Activated naive CD4-positive, alpha-beta T cell treated with anti-CD3 and anti-CD28 coated beads, Interleukin-2, amount 10 ng/mL, durations not matched to agents 5 hours and 36 hours (primary cell): ENCODE results near the gene ENTPD2. TPM values are rescaled to one million over a fixed set of nuclear protein-coding genes. Genes with fewer than 3 reads are reported as not detected.

Source experiments
- total RNA-seq, 2 experiments: library from RNA; stranded (reverse); gene quantifications; one replicate each; pipeline ENCODE4 v1.2.3, GENCODE V29; 2021

Gene ENTPD2
- under 1 TPM; 0.25 to 0.36 TPM for total RNA-seq

DNA sequence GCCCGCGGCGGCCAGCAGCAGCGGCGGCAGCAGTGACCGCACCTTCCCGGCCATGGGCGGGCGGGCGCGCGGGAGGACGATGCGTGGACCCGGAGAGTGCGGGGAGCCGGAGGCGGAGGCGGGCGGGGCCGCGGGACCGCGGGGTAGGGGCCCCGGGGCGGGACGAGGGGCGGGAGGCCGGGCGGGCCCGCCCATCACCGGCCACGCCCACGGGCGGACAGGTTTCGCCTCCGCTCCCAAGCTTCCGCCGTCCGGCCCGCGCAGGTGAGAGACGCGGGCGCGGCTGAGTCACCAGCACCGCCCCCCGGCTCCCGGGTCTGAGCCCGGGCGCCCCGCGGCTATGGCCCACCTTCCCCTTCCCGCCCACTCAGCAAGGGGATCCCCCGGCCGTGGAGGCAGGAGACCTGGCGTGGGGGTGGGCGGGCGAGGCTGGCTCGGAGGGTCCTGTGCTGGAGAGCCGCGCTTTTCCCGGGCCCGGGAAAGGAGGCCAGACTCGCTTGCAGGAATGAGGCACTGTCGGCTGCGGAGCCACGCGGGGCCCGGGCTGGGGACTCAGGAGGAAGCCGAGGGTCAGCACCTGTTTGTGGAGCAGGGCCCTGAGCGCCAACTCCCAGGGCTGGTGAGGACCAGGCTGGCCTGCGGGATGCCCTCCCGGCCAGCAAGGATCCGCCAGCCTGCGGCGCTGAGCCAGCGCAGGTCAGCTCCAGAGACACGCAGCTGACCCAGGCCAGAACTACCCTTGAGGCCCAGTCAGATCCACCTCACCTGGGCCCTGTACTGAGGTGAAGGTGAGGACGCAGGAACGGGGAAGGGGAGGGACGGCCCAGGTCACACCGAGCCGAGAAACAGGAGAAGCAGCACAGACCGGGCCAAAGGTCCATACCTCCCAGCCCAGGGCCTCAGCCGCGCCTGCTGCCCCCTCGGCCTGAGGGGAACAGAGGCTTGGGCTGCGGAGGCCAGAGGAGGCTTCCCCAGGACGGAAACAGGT lies at the start of gene ENTPD2:
TSS of gene ENTPD2 (minus strand) at position 118 of the 988 bp plus-strand sequence. CDS start at position 54, 64 bp downstream.

GRCh38 chr9:137086531-137087408 lies 32.9 kb upstream of the ENTPD2 start, which contains the start of gene MAN1B1:
MAN1B1 (plus strand) TSS chr9:137086985; CDS start chr9:137087000, 15 bp downstream.

GRCh38 chr9:137077010-137077747 lies 23.3 kb upstream of the ENTPD2 start, which contains the start of gene UAP1L1:
UAP1L1 (plus strand) TSS chr9:137077517; CDS start chr9:137077533, 16 bp downstream.

GRCh38 chr9:137070201-137070905 lies 16.5 kb upstream of the ENTPD2 start, which contains the start of gene SAPCD2:
SAPCD2 (minus strand) TSS chr9:137070557; CDS start chr9:137070460, 97 bp downstream.

DNA sequence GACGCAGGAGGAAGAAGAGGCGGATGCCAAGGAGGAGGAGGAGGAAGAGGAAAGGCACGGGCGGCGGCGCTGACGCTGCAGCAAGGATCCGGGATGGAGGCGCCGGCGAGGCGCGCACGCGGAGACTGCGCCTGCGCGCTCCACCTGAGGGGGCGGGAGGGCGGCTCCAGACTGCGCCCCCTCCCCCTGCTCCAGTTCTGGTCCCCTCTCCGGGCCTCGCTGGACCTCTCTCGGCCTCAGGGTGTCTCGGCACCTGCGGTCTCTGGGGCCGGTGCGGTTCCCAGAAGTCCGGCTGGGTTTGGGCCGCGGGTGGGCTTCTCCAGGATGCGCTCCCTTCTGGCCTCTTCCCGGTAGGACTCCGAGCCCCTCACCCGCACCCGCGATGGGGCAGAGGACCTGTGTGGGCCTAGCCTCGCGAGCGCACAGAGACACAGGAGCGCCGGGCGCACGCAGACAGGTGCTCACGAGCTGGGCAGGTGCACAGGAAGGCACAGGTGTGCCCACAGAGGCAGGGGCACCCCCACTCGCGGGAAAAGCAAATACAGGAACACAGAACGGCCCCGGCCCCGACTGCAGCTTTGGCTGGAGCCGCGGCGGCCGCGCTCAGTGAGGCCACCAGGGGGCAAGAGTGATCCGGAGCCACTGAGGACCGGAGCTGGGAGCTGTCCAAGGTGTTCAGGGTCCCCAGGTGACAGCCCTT lies 7.6 kb downstream of the ENTPD2 start, which contains the start of gene NPDC1:
TSS of gene NPDC1 (minus strand) at position 90 of the 700 bp plus-strand sequence. CDS start 188 bp downstream, outside the sequence.

DNA sequence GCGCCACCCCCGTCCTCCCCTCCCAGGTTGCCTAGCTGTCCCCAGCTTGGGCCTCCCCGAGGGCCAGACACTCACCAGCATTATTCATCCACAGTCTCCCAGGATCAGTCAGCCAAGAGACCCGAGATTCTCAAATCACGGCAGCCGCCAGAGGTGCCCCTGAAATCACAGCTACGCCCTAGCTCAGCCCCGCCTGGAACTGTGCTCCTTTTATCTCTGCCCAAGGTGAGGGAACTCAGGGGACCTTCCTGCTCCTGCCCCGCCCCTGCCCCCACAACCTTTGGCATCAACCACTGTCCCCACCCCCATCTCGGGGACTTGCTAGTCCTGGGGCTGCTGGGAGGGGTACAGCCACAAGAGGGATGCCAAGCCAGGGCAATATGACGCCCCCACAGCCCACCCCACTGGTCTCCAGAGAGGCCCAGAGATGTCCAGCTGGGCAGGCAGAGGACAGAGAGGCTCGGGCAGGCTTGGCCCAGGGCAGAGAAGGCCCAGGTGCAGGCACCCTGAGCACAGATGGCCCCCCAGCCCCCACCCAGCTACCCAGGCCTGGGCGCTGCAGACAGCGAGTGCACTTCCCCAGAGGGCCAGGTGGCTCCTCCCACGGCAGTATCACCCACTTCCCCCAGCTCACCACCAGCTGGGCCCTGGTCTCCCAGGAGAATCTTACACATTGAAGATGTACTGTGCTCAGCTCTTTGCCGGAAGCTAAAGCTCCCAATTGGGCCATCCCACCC lies 21.8 kb downstream of the ENTPD2 start, which contains the start of gene FUT7:
TSS of gene FUT7 (minus strand) at position 185 of the 737 bp plus-strand sequence. CDS start at position 88, 97 bp downstream.

DNA sequence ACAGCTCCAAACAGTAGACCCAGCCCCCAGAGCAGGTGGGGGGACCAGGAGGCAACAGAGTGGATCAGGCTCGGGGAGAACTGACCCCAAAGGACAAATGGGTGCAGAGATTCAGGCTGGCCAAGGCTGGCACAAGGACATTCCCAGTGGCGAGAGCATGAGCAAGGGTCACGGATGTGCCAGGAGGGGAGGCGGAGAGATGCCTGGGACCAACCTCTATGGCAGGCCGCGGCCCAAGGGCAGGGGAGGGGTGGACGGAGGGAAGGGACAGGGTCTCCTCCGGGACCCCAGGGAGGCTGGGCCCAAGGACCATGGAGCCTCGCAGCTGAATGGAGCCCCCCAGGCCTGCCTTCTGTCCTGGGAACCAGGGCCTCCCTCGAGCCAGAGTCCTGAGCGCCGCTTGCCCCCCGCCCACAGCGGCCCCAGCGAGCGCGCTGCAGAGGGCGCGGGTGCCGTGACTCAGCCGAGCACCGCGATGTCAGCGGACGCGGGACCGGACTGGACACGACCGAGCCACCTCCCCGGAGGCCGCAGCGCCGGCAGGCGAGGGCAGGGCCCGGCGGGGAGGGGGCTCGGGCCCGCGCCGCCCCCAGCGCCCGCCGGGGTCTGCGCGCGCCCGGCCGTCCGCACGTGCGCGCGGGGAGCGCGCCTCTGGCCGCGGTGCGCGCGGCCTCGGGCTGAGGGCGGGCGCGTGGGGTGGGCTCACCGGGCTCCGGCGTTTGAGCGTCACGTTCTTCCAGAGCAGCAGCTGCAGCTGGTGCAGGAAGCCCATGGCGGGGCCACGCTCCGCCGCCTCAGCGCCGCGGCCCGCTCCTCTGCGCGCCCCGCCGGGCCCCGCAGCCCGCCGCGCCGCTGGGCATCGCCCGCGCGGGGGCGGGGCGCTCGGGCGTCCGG lies 26.2 kb downstream of the ENTPD2 start, which contains the start of gene ABCA2:
TSS of gene ABCA2 (minus strand) at position 869 of the 894 bp plus-strand sequence. CDS start at position 772, 97 bp downstream.

Other genes starting within 250 kb of the ENTPD2 start
- 10 to 100 TPM; 89.0 to 92.1 TPM for gene RABL6, start 246.1 kb downstream of the ENTPD2 start, total RNA-seq
- 1 to 10 TPM; 5.6 to 5.9 TPM for gene AJM1, start 211.6 kb downstream of the ENTPD2 start, total RNA-seq
- 10 to 100 TPM; 86.7 to 87.5 TPM for gene PHPT1, start 204.7 kb downstream of the ENTPD2 start, total RNA-seq
- gene MAMDC4, start 201.7 kb downstream of the ENTPD2 start, total RNA-seq: 10 to 100 TPM; 13.4 to 14.6 TPM
- gene EDF1, start 187.8 kb downstream of the ENTPD2 start, total RNA-seq: 100 to 1,000 TPM; 316 to 330 TPM
- 10 to 100 TPM; 35.4 to 41.7 TPM for gene TRAF2, start 167.5 kb downstream of the ENTPD2 start, total RNA-seq
- 100 to 1,000 TPM; 104 to 108 TPM for gene FBXW5, start 109.3 kb downstream of the ENTPD2 start, total RNA-seq
- gene C8G, start 108.8 kb downstream of the ENTPD2 start, total RNA-seq: 1 to 10 TPM in 1 of 2 experiments, under 1 TPM in 1; 0.98 to 1.2 TPM
- gene LCN12, start 101.8 kb downstream of the ENTPD2 start, total RNA-seq: 1 to 10 TPM; 2.4 to 2.8 TPM
- 10 to 100 TPM; 13.2 to 17.8 TPM for gene PTGDS, start 76.6 kb downstream of the ENTPD2 start, total RNA-seq
- gene LCNL1, start 71.1 kb downstream of the ENTPD2 start, total RNA-seq: under 1 TPM; 0.58 to 0.60 TPM
- gene PAXX, start 61.6 kb downstream of the ENTPD2 start, total RNA-seq: 10 to 100 TPM; 69.6 to 74.6 TPM
- 1 to 10 TPM; 4.5 to 4.6 TPM for gene CLIC3, start 57.5 kb downstream of the ENTPD2 start, total RNA-seq
- gene ABCA2, start 25.8 kb downstream of the ENTPD2 start, total RNA-seq: 10 to 100 TPM; 41.1 to 42.6 TPM
- gene FUT7, start 22.0 kb downstream of the ENTPD2 start, total RNA-seq: 1 to 10 TPM; 1.7 to 2.4 TPM
- 10 to 100 TPM; 79.2 to 82.7 TPM for gene NPDC1, start 7.9 kb downstream of the ENTPD2 start, total RNA-seq
- gene SAPCD2, start 16.5 kb upstream of the ENTPD2 start, total RNA-seq: 10 to 100 TPM; 24.5 to 25.2 TPM
- 10 to 100 TPM; 38.3 to 40.2 TPM for gene UAP1L1, start 23.5 kb upstream of the ENTPD2 start, total RNA-seq
- 10 to 100 TPM; 56.7 to 57.8 TPM for gene MAN1B1, start 32.9 kb upstream of the ENTPD2 start, total RNA-seq
- gene DPP7, start 60.7 kb upstream of the ENTPD2 start, total RNA-seq: 100 to 1,000 TPM; 276 to 289 TPM
- not detected for gene GRIN1, start 85.1 kb upstream of the ENTPD2 start, total RNA-seq
- gene LRRC26, start 116.0 kb upstream of the ENTPD2 start, total RNA-seq: not detected
- gene TMEM210, start 118.0 kb upstream of the ENTPD2 start, total RNA-seq: not detected
- 10 to 100 TPM; 62.9 to 65.5 TPM for gene ANAPC2, start 134.5 kb upstream of the ENTPD2 start, total RNA-seq
- gene SSNA1, start 134.6 kb upstream of the ENTPD2 start, total RNA-seq: 10 to 100 TPM; 67.9 to 68.4 TPM
- 1 to 10 TPM; 9.2 to 9.7 TPM for gene TPRN, start 146.7 kb upstream of the ENTPD2 start, total RNA-seq
- gene TMEM203, start 151.6 kb upstream of the ENTPD2 start, total RNA-seq: 10 to 100 TPM; 27.6 to 29.7 TPM
- gene NDOR1, start 151.6 kb upstream of the ENTPD2 start, total RNA-seq: 10 to 100 TPM; 25.2 to 30.8 TPM
- 1 to 10 TPM; 5.0 TPM for gene RNF208, start 168.2 kb upstream of the ENTPD2 start, total RNA-seq
- under 1 TPM; 0.36 to 0.40 TPM for gene CYSRT1, start 171.1 kb upstream of the ENTPD2 start, total RNA-seq
- not detected for gene RNF224, start 173.4 kb upstream of the ENTPD2 start, total RNA-seq
- gene SLC34A3, start 176.8 kb upstream of the ENTPD2 start, total RNA-seq: not detected
- gene TUBB4B, start 187.2 kb upstream of the ENTPD2 start, total RNA-seq: 100 to 1,000 TPM; 242 to 246 TPM
- gene STPG3, start 197.2 kb upstream of the ENTPD2 start, total RNA-seq: not detected
- gene NELFB, start 201.3 kb upstream of the ENTPD2 start, total RNA-seq: 10 to 100 TPM; 52.9 to 54.9 TPM
- 1 to 10 TPM; 8.6 to 8.8 TPM for gene TOR4A, start 223.7 kb upstream of the ENTPD2 start, total RNA-seq
- gene NRARP, start 248.2 kb upstream of the ENTPD2 start, total RNA-seq: 1 to 10 TPM in 1 of 2 experiments, under 1 TPM in 1; 0.86 to 1.1 TPM